CD14-positive monocyte (primary cell): ENCODE data around the gene DLK1. TPM values are rescaled to one million over a fixed set of nuclear protein-coding genes. Genes with fewer than 3 reads are reported as not detected.

ENCODE experiments used
- DNase-seq, 3 donors: peaks; one replicate each; pipeline ENCODE4 v3.0.0-alpha.2; 2011 to 2022
- H2AFZ ChIP-seq: 2 replicates; pipeline ENCODE4 v1.6.0; 2012; ENCODE audit warnings: mild to moderate bottlenecking, low read depth, low read length, inconsistent platforms; ENCODE audit not compliant: insufficient read depth, poor library complexity, severe bottlenecking
- H3K27ac ChIP-seq, 2 donors: 1 replicate in 1 of 2; 2 replicates in 1 of 2; pipeline ENCODE4 v1.5.1; 2012 to 2013; ENCODE audit warnings: low read length in 2 of 2, control low read depth in 1 of 2, inconsistent platforms in 1 of 2, low read depth in 1 of 2, mild to moderate bottlenecking in 1 of 2
- H3K27me3 ChIP-seq, 2 donors: one replicate each; pipeline versions ENCODE4 v1.6.0 to v1.6.1; 2011 to 2013; ENCODE audit warnings: low read length in 2 of 2; ENCODE audit not compliant: control insufficient read depth in 2 of 2, insufficient read depth in 2 of 2
- H3K36me3 ChIP-seq, 2 donors: replicated peaks in 1 of 2; 1 replicate in 1 of 2; 2 replicates in 1 of 2; pipeline versions ENCODE4 v1.5.1 to v1.6.1; 2012 to 2013; ENCODE audit warnings: low read length in 2 of 2, control low read depth in 1 of 2, inconsistent platforms in 1 of 2, mild to moderate bottlenecking in 1 of 2; ENCODE audit not compliant: insufficient read depth in 2 of 2, control insufficient read depth in 1 of 2
- H3K4me1 ChIP-seq, 2 donors: 1 replicate in 1 of 2; 2 replicates in 1 of 2; pipeline versions ENCODE4 v1.5.1 to v1.6.1; 2012 to 2013; ENCODE audit warnings: low read length in 2 of 2, control low read depth in 1 of 2, inconsistent platforms in 1 of 2, mild to moderate bottlenecking in 1 of 2, moderate library complexity in 1 of 2; ENCODE audit not compliant: insufficient read depth in 2 of 2, control insufficient read depth in 1 of 2
- H3K4me2 ChIP-seq: replicated peaks from 2 replicates; pipeline ENCODE3; 2012; ENCODE audit warnings: low read length, moderate library complexity, mild to moderate bottlenecking; ENCODE audit not compliant: poor library complexity, severe bottlenecking; ENCODE audit errors: extremely low read depth
- H3K4me3 ChIP-seq, 3 experiments: fragments of 200-600 bp in 1 of 3; sonication (generic) in 1 of 3; replicated peaks in 1 of 3; 1 replicate in 2 of 3; 2 replicates in 1 of 3; pipeline ENCODE4 v1.5.1; 2011 to 2013; ENCODE audit warnings: low read length in 3 of 3, mild to moderate bottlenecking in 3 of 3, control low read depth in 2 of 3, low read depth in 2 of 3, inconsistent platforms in 1 of 3, moderate library complexity in 1 of 3
- H3K79me2 ChIP-seq: 2 replicates; pipeline ENCODE4 v1.6.0; 2012; ENCODE audit warnings: mild to moderate bottlenecking, control low read depth, inconsistent platforms, low read length, moderate library complexity; ENCODE audit not compliant: insufficient read depth
- H3K9ac ChIP-seq: 2 replicates; pipeline ENCODE4 v1.6.0; 2017; ENCODE audit warnings: low read length, mild to moderate bottlenecking; ENCODE audit not compliant: insufficient read depth, poor library complexity, severe bottlenecking
- H3K9me3 ChIP-seq, 2 donors: replicated peaks in 1 of 2; 1 replicate in 1 of 2; 2 replicates in 1 of 2; pipeline versions ENCODE4 v1.5.1 to v1.6.1; 2012 to 2013; ENCODE audit warnings: low read length in 2 of 2, control low read depth in 1 of 2; ENCODE audit not compliant: control insufficient read depth in 1 of 2, insufficient read depth in 1 of 2
- H4K20me1 ChIP-seq: 2 replicates; pipeline ENCODE4 v1.6.0; 2012; ENCODE audit warnings: mild to moderate bottlenecking, low read length, control low read depth, moderate library complexity; ENCODE audit not compliant: insufficient read depth
- H3K27ac Mint-ChIP-seq, 7 donors: one replicate each; pipeline ENCODE4 v1.8.0; 2020; ENCODE audit warnings: mild to moderate bottlenecking in 7 of 7, mixed read lengths in 7 of 7, moderate library complexity in 6 of 7, inconsistent platforms in 2 of 7
- H3K27me3 Mint-ChIP-seq, 3 donors: one replicate each; pipeline ENCODE4 v1.8.0; 2021 to 2022; ENCODE audit warnings: low read depth in 3 of 3, mild to moderate bottlenecking in 3 of 3, mixed read lengths in 3 of 3, moderate library complexity in 3 of 3, inconsistent platforms in 1 of 3
- H3K36me3 Mint-ChIP-seq, 2 donors: one replicate each; pipeline ENCODE4 v1.8.0; 2020; ENCODE audit warnings: mixed read lengths in 2 of 2, inconsistent platforms in 1 of 2, mild to moderate bottlenecking in 1 of 2
- H3K4me1 Mint-ChIP-seq: one replicate; pipeline ENCODE4 v1.8.0; 2020; ENCODE audit warnings: mild to moderate bottlenecking, mixed read lengths
- H3K4me3 Mint-ChIP-seq, 2 donors: one replicate each; pipeline ENCODE4 v1.8.0; 2020; ENCODE audit warnings: mild to moderate bottlenecking in 2 of 2, mixed read lengths in 2 of 2, moderate library complexity in 1 of 2
- H3K9me3 Mint-ChIP-seq, 7 donors: one replicate each; pipeline ENCODE4 v1.8.0; 2020 to 2022; ENCODE audit warnings: mixed read lengths in 7 of 7, mild to moderate bottlenecking in 6 of 7, moderate library complexity in 6 of 7, inconsistent platforms in 2 of 7
- WGBS: methylation state at CpG from one replicate; pipeline ENCODE4 v1.1.5; 2013; ENCODE audit warnings: missing lambda C conversion rate; ENCODE audit not compliant: insufficient coverage; 5-methylcytosine and 5-hydroxymethylcytosine counted together
- intact Hi-C, 2 donors: fragments of 100-400 bp; cut with micrococcal nuclease; formaldehyde crosslinking; loops; one replicate each; pipeline versions ENCODE4 v1.15.0 to v1.15.1; 2023
- polyA plus RNA-seq, 3 donors: library from polyadenylated mRNA; depleted of rRNA in 1 of 3; unstranded in 2 of 3; stranded (reverse) in 1 of 3; fragments of 300-500 nt in 2 of 3; fragments of >200 nt in 1 of 3; fragmentation: Illumina TruSeq in 2 of 3; gene quantifications; 1 replicate in 2 of 3; 2 replicates in 1 of 3; pipeline ENCODE4 v1.2.3, GENCODE V29; 2012 to 2021
- TF ChIP-seq, protein P1 (sequence below): fragments of 200-600 bp; IDR thresholded peaks from one replicate; pipeline ENCODE4 v1.8.0; 2022; ENCODE audit warnings: antibody characterized with exemption, mild to moderate bottlenecking

The DLK1 gene
- polyA plus RNA-seq, 3 donors, result 0.04 TPM; not detected in 2

DNA sequence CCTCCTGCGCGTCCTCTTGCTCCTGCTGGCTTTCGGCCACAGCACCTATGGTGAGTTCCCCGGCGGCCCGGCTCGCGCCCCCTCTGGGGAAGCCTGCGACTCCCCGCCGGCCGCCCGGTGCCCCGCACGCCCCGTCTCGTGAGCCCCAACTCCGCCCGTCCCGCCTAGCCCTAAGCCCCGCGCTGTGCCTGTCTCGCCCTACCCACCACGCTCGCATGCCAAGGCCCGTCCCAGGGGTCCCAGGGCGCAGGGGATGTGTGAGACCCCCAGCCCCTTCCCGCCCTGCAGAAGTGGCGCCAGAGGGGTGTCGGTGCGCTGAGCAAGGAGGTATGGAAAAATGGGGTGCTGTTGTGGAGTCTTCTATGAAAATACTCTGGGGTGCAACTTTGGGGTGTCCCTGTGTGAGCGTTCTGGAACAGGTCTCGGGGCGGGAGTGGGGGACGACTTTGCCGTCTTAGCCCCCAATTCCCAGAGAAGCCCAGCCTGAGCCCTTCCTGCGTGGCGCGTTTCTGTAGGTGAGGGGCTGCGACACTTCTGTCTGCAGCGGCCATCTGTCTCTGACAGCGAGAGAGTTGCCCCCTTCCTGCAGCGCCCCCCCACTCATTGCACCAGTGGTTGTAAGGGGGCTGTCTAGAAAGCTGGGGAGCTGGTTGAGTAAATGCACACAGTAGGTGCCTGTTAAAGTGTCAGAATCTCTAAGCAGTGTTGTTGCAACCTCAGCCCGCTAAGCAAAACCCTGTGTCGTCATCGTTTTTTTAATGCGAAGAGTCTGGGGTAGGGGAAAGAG, 587 bp downstream of the DLK1 start:
- TF ChIP-seq, protein P1, sequence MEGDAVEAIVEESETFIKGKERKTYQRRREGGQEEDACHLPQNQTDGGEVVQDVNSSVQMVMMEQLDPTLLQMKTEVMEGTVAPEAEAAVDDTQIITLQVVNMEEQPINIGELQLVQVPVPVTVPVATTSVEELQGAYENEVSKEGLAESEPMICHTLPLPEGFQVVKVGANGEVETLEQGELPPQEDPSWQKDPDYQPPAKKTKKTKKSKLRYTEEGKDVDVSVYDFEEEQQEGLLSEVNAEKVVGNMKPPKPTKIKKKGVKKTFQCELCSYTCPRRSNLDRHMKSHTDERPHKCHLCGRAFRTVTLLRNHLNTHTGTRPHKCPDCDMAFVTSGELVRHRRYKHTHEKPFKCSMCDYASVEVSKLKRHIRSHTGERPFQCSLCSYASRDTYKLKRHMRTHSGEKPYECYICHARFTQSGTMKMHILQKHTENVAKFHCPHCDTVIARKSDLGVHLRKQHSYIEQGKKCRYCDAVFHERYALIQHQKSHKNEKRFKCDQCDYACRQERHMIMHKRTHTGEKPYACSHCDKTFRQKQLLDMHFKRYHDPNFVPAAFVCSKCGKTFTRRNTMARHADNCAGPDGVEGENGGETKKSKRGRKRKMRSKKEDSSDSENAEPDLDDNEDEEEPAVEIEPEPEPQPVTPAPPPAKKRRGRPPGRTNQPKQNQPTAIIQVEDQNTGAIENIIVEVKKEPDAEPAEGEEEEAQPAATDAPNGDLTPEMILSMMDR, result no peak
- no peaks in the 10 kb centered on the region for H3K79me2 ChIP-seq
- no peaks in the 10 kb centered on the region for H3K36me3 ChIP-seq
- H4K20me1 ChIP-seq, result no peaks in the 10 kb centered on the region
- Mint-ChIP-seq H3K36me3 (no peaks in the 10 kb centered on the region), H3K27ac (no peak overlapping the region), H3K4me1 (peaks cover 4% of the 10 kb centered on the region), H3K9me3 (peaks cover 0 to 8% (median 0%) of the 10 kb centered on the region in 7 donors), H3K27me3 (peaks cover 45 to 49% (median 47%) of the 10 kb centered on the region in 3 donors), H3K4me3 (peak overlapping the region in 1 of 2 donors; percentile 72)
- no peak for DNase-seq
- intact Hi-C loops, result no loop called here
- H2AFZ ChIP-seq, result no peak overlapping the region
- no peak overlapping the region for H3K4me2 ChIP-seq
- no peaks in the 10 kb centered on the region for H3K4me1 ChIP-seq
- peaks cover 8 to 44% of the 10 kb centered on the region in 2 donors for H3K27me3 ChIP-seq
- H3K27ac ChIP-seq, result no peak overlapping the region
- peaks cover 0 to 14% of the 10 kb centered on the region in 2 donors for H3K9me3 ChIP-seq
- no peak overlapping the region for H3K9ac ChIP-seq
- no peak overlapping the region for H3K4me3 ChIP-seq
- WGBS, result 10% methylated on average over 40 of the region's 47 CpGs

DNA sequence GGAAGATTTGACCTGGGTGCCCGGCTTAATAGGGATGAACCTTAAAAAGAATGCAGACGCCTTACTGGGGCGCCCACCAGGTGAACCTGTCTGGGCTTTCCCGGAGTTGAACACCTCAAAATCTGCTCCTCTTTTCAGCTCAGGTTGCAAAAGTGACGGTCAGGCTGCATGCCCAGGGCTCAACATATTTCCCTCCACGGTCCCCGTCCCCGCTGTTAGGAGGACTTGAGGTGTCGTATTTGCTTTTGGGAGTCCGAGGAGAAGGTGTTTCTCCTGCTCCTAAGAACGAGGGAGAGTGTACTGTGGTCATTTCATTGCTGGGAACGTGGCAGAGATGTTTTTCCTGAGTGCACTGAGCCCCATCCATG, 1.2 kb downstream of the DLK1 start:
- Histone ChIP-seq H4K20me1 (no peaks in the 10 kb centered on the region), H3K27ac (no peak overlapping the region), H3K9me3 (peaks cover 0 to 14% of the 10 kb centered on the region in 2 donors), H3K4me1 (no peaks in the 10 kb centered on the region), H3K79me2 (no peaks in the 10 kb centered on the region), H3K36me3 (no peaks in the 10 kb centered on the region), H3K4me2 (no peak overlapping the region), H3K27me3 (peaks cover 8 to 44% of the 10 kb centered on the region in 2 donors), H3K9ac (no peak overlapping the region), H3K4me3 (no peak overlapping the region), H2AFZ (no peak overlapping the region)
- no peaks in the 10 kb centered on the region for H3K36me3 Mint-ChIP-seq
- peak overlapping the region in 1 of 2 donors; percentile 72 for H3K4me3 Mint-ChIP-seq
- peaks cover 45 to 49% (median 47%) of the 10 kb centered on the region in 3 donors for H3K27me3 Mint-ChIP-seq
- intact Hi-C loops, result no loop called here
- TF ChIP-seq, protein P1, result no peak
- 43% methylated on average over 4 of the region's 12 CpGs for WGBS
- DNase-seq, result no peak
- peaks cover 0 to 8% (median 0%) of the 10 kb centered on the region in 7 donors for H3K9me3 Mint-ChIP-seq
- peaks cover 4% of the 10 kb centered on the region for H3K4me1 Mint-ChIP-seq
- no peak overlapping the region for H3K27ac Mint-ChIP-seq
